Right atrium auricular region (tissue), 2 donors: ENCODE results near the gene DROSHA. TPM values are rescaled to one million over a fixed set of nuclear protein-coding genes. Genes with fewer than 3 reads are reported as not detected.

ENCODE experiments used
- DNase-seq: peaks from one replicate; pipeline ENCODE4 v3.0.0-alpha.2; 2019; ENCODE audit warnings: low spot score
- H3K27ac ChIP-seq, 2 donors: fragments of 200-600 bp; sonication (generic); 1 replicate in 1 of 2; 2 replicates in 1 of 2; pipeline ENCODE4 v1.5.1; 2016 to 2019
- H3K27me3 ChIP-seq, 2 donors: fragments of 200-600 bp; sonication (generic); one replicate each; pipeline versions ENCODE4 v1.5.1 to v1.6.0; 2017 to 2019
- H3K36me3 ChIP-seq: fragments of 200-600 bp; sonication (generic); one replicate; pipeline ENCODE4 v1.5.1; 2016
- H3K4me1 ChIP-seq, 2 donors: fragments of 200-600 bp; sonication (generic); one replicate each; pipeline versions ENCODE4 v1.5.1 to v1.6.0; 2017 to 2019
- H3K4me3 ChIP-seq, 2 donors: fragments of 200-600 bp; sonication (generic); 1 replicate in 1 of 2; 2 replicates in 1 of 2; pipeline ENCODE4 v1.5.1; 2017 to 2019; ENCODE audit warnings: mild to moderate bottlenecking in 1 of 2, moderate library complexity in 1 of 2
- H3K9me3 ChIP-seq, 2 donors: fragments of 200-600 bp; sonication (generic); one replicate each; pipeline ENCODE4 v1.5.1; 2019
- total RNA-seq, 2 donors: library from RNA; depleted of rRNA; stranded (reverse); fragments of >200 nt; gene quantifications; one replicate each; pipeline ENCODE4 v1.1.0, GENCODE V29; 2016
- TF ChIP-seq, protein P1 (sequence below), 2 donors: fragments of 200-600 bp; sonication (generic); IDR thresholded peaks; one replicate each; pipeline ENCODE4 v1.5.1; 2019; ENCODE audit warnings: antibody characterized with exemption in 2 of 2

DROSHA gene, protein sequence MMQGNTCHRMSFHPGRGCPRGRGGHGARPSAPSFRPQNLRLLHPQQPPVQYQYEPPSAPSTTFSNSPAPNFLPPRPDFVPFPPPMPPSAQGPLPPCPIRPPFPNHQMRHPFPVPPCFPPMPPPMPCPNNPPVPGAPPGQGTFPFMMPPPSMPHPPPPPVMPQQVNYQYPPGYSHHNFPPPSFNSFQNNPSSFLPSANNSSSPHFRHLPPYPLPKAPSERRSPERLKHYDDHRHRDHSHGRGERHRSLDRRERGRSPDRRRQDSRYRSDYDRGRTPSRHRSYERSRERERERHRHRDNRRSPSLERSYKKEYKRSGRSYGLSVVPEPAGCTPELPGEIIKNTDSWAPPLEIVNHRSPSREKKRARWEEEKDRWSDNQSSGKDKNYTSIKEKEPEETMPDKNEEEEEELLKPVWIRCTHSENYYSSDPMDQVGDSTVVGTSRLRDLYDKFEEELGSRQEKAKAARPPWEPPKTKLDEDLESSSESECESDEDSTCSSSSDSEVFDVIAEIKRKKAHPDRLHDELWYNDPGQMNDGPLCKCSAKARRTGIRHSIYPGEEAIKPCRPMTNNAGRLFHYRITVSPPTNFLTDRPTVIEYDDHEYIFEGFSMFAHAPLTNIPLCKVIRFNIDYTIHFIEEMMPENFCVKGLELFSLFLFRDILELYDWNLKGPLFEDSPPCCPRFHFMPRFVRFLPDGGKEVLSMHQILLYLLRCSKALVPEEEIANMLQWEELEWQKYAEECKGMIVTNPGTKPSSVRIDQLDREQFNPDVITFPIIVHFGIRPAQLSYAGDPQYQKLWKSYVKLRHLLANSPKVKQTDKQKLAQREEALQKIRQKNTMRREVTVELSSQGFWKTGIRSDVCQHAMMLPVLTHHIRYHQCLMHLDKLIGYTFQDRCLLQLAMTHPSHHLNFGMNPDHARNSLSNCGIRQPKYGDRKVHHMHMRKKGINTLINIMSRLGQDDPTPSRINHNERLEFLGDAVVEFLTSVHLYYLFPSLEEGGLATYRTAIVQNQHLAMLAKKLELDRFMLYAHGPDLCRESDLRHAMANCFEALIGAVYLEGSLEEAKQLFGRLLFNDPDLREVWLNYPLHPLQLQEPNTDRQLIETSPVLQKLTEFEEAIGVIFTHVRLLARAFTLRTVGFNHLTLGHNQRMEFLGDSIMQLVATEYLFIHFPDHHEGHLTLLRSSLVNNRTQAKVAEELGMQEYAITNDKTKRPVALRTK (N-terminal part only)
- total RNA-seq: 10 to 100 TPM; 27.3 to 28.5 TPM

DNA sequence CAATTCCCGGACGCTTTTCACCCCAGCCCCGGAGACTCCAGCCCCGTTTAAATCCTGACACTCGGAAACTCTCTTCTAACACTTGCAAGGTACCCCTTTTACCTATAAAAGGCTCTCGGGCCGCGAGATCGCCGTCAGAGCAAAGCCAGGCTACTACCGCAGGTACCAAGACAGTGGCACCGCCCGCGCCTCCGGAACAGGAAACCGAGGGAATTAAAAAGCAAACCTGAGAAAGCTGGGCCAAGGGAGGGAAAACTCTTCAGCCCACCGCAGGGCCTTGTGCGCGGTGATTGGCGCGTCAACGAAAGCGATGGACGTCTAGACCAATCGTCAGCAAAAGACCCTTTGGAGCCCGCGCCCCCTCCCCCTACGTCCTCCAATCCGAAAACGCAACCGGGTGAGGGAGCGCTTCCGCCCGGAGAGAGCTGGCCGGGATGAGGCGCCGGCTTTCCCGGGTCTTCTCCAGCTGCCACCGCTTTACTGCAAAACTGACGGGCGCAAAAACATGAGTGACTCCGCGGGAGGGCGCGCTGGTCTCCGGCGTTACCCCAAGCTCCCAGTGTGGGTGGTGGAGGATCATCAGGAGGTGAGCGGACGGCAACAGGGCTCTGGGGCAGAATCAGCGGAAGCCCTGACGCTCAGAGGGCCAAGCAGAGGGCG lies at the start of gene DROSHA, which contains the start of gene C5orf22:
Gene DROSHA, minus strand, starts transcription at position 206 of the 660 bp plus-strand sequence. CDS start 3,034 bp downstream, outside the sequence.
Gene C5orf22, plus strand, starts transcription at position 414 of the 660 bp plus-strand sequence. Its CDS starts 92 bp downstream, at position 506.
- TF ChIP-seq, protein P1, sequence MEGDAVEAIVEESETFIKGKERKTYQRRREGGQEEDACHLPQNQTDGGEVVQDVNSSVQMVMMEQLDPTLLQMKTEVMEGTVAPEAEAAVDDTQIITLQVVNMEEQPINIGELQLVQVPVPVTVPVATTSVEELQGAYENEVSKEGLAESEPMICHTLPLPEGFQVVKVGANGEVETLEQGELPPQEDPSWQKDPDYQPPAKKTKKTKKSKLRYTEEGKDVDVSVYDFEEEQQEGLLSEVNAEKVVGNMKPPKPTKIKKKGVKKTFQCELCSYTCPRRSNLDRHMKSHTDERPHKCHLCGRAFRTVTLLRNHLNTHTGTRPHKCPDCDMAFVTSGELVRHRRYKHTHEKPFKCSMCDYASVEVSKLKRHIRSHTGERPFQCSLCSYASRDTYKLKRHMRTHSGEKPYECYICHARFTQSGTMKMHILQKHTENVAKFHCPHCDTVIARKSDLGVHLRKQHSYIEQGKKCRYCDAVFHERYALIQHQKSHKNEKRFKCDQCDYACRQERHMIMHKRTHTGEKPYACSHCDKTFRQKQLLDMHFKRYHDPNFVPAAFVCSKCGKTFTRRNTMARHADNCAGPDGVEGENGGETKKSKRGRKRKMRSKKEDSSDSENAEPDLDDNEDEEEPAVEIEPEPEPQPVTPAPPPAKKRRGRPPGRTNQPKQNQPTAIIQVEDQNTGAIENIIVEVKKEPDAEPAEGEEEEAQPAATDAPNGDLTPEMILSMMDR (IDR thresholded peaks at IDR 0.05): peak in 1 of 2 donors; percentile 33
- H3K4me1 ChIP-seq: peaks cover 0 to 31% of the 10 kb centered on the region in 2 donors
- H3K4me3 ChIP-seq: peak within 1 kb of the TSS; percentile 75 to 82
- DNase-seq: peak; percentile 96
- peak within 1 kb of the TSS; percentile 61 to 74 for H3K27ac ChIP-seq
- peaks cover 44% of the 10 kb centered on the region for H3K36me3 ChIP-seq
- H3K9me3 ChIP-seq: no peaks in the 10 kb centered on the region
- H3K27me3 ChIP-seq: no peaks in the 10 kb centered on the region

DNA sequence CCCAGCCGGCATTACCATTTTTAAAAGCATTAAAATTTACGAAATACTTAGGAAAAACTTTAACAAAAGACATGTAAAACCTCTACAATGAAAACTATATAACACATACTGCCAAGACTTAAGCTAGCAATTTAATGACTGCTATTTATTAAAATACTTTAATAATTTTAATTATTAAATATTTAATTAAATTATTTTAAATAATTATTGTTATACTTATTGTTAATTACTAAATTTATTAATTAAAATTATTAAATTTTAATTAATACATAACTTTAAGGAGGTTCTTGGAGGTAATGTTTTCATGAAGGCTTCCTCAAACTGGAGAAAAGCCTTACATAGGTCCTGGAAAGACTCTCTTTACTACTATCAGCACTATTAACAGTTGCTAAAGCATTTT lies 47.7 kb upstream of the DROSHA start:
- Histone ChIP-seq H3K27me3 (no peaks in the 10 kb centered on the region), H3K36me3 (no peaks in the 10 kb centered on the region), H3K4me1 (no peaks in the 10 kb centered on the region), H3K27ac (no peak overlapping the region), H3K9me3 (no peaks in the 10 kb centered on the region), H3K4me3 (no peak overlapping the region)
- DNase-seq: no peak
- TF ChIP-seq, protein P1 (IDR thresholded peaks at IDR 0.05): no peak

DNA sequence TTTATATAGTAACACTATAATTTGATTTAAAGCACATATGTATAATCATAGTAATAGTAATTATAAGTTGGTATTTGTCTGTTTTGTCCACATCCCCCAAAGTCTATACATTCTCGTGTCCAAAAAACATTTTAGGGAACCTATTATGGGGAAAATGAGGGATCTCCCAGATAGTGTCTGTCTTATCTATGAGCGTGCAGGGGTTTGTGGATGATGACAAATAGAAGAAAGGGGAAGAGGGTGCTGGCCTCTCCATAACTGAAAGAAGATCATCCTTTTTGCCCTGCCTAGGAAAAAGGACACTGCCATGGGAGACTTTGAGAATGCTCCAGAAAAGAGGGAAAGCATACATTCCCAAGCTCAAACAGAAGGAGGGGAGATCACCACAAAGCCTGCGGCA lies 45.5 kb upstream of the DROSHA start:
- Histone ChIP-seq H3K4me1 (no peaks in the 10 kb centered on the region), H3K36me3 (no peaks in the 10 kb centered on the region), H3K9me3 (no peaks in the 10 kb centered on the region), H3K4me3 (no peak overlapping the region), H3K27me3 (no peaks in the 10 kb centered on the region), H3K27ac (no peak overlapping the region)
- TF ChIP-seq, protein P1 (IDR thresholded peaks at IDR 0.05): no peak
- DNase-seq: no peak

DNA sequence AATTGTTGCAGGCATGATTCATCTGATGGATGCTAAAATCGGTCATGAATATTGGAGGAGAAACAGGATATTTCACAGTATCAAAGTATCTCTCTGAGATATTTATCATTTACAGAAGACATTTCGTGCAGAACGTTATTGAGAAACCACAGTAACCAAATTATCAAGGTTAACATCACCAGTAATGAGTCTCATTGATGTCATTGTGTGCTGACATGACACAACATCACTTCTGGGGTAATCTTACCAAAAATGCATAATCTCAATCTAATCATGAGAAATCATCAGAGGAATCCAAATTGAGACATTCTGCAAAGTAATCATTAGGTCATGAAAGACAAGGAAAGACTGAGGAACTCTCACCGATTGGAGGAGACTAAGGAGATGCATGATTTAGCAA lies 42.9 kb upstream of the DROSHA start:
- no peaks in the 10 kb centered on the region for H3K9me3 ChIP-seq
- H3K36me3 ChIP-seq: no peaks in the 10 kb centered on the region
- DNase-seq: no peak
- H3K4me3 ChIP-seq: no peak overlapping the region
- no peaks in the 10 kb centered on the region for H3K4me1 ChIP-seq
- TF ChIP-seq, protein P1 (IDR thresholded peaks at IDR 0.05): no peak
- H3K27me3 ChIP-seq: no peaks in the 10 kb centered on the region
- H3K27ac ChIP-seq: no peak overlapping the region
